ENCODE data around the gene IFNAR1.

GRCh38 chr21:33308586-33309490 is 15.9 kb upstream of the IFNAR1 start:
- TF ChIP-seq CTCF (IDR thresholded peaks at IDR 0.05) = no peak
- TF ChIP-seq EP300 (IDR thresholded peaks at IDR 0.05) = no peak
- TF ChIP-seq POLR2A (IDR thresholded peaks at IDR 0.05) = no peak
